SIG-M5 treated with dmso at 0.1 percent for 504 hours (cell line): ENCODE results near the gene ZNF770.

Experiments
- DNase-seq: peaks from one replicate; lab custom pipeline; 2025; ENCODE audit not compliant: unreplicated experiment; lab: John Stamatoyannopoulos, UW

Gene ZNF770

GRCh38 chr15:34988027-34988902 lies at the start of gene ZNF770:
ZNF770 (minus strand) TSS chr15:34988287; CDS start chr15:34983434, 4,853 bp downstream.
- peak; percentile 56 for DNase-seq

- no peak for DNase-seq
Measured at GRCh38 chr15:35028235-35028984, 40.3 kb upstream of the ZNF770 start.

GRCh38 chr15:35023804-35024203 lies 35.7 kb upstream of the ZNF770 start:
- peak; percentile 76 for DNase-seq

GRCh38 chr15:35020974-35021373 lies 32.9 kb upstream of the ZNF770 start:
- no peak for DNase-seq

- DNase-seq = no peak
Measured at GRCh38 chr15:35019404-35020327, 31.6 kb upstream of the ZNF770 start.

GRCh38 chr15:35014241-35014640 lies 26.2 kb upstream of the ZNF770 start:
- DNase-seq = no peak

- no peak for DNase-seq
Measured at GRCh38 chr15:35013370-35013769, 25.3 kb upstream of the ZNF770 start.

- DNase-seq = no peak
Measured at GRCh38 chr15:35007397-35007796, 19.3 kb upstream of the ZNF770 start.

GRCh38 chr15:35005933-35006332 lies 17.8 kb upstream of the ZNF770 start:
- DNase-seq = no peak

GRCh38 chr15:35003928-35004327 lies 15.8 kb upstream of the ZNF770 start:
- DNase-seq = no peak

GRCh38 chr15:35000511-35000910 lies 12.4 kb upstream of the ZNF770 start:
- no peak for DNase-seq

- DNase-seq = no peak
Measured at GRCh38 chr15:34999906-35000305, 11.8 kb upstream of the ZNF770 start.

GRCh38 chr15:34994925-34995324 lies 6.8 kb upstream of the ZNF770 start:
- DNase-seq = no peak

- DNase-seq = no peak
Measured at GRCh38 chr15:34993877-34994276, 5.8 kb upstream of the ZNF770 start.

- DNase-seq = no peak
Measured at GRCh38 chr15:34993412-34993811, 5.3 kb upstream of the ZNF770 start.

GRCh38 chr15:34987609-34988026 lies 469 bp downstream of the ZNF770 start:
- DNase-seq = no peak

GRCh38 chr15:34986771-34987480 lies 1.2 kb downstream of the ZNF770 start:
- no peak for DNase-seq

GRCh38 chr15:34986326-34986725 lies 1.8 kb downstream of the ZNF770 start:
- no peak for DNase-seq

GRCh38 chr15:34984889-34985630 lies 3.0 kb downstream of the ZNF770 start:
- peak; percentile 20 for DNase-seq

GRCh38 chr15:34976743-34977142 lies 11.3 kb downstream of the ZNF770 start:
- no peak for DNase-seq
